SJCRH30 (cell line): ENCODE data around the gene ARFGAP3. TPM values are rescaled to one million over a fixed set of nuclear protein-coding genes. Genes with fewer than 3 reads are reported as not detected.
"Not testable (repeated sequence)": the region's sequence is repeated elsewhere in the genome, so short reads cannot be mapped to it uniquely, and the experiment has no call there.

Experiments
- DNase-seq, 2 experiments: peaks; one replicate each; pipeline ENCODE4 v3.0.0-alpha.2; 2015 to 2020
- H3K27ac ChIP-seq: fragments of 250-450 bp; sonication (Bioruptor Pico); 2 replicates; pipeline ENCODE4 v1.5.1; 2020; ENCODE audit warnings: mild to moderate bottlenecking, moderate library complexity
- H3K27me3 ChIP-seq: fragments of 250-450 bp; sonication (Bioruptor Pico); 2 replicates; pipeline ENCODE4 v1.5.1; 2020; ENCODE audit warnings: mild to moderate bottlenecking, moderate library complexity
- H3K36me3 ChIP-seq: fragments of 250-450 bp; sonication (Bioruptor Pico); 2 replicates; pipeline ENCODE4 v1.5.1; 2020; ENCODE audit warnings: mild to moderate bottlenecking, moderate library complexity
- H3K4me1 ChIP-seq: fragments of 250-450 bp; sonication (Bioruptor Pico); 2 replicates; pipeline ENCODE4 v1.5.1; 2020; ENCODE audit warnings: mild to moderate bottlenecking, moderate library complexity
- H3K4me3 ChIP-seq: fragments of 250-450 bp; sonication (Bioruptor Pico); 2 replicates; pipeline ENCODE4 v1.5.1; 2020; ENCODE audit warnings: mild to moderate bottlenecking, moderate library complexity
- H3K9me3 ChIP-seq: fragments of 250-450 bp; sonication (Bioruptor Pico); replicated peaks from 2 replicates; pipeline ENCODE4 v1.5.1; 2020; ENCODE audit warnings: mild to moderate bottlenecking, moderate library complexity
- total RNA-seq: library from RNA; depleted of rRNA; stranded (reverse); fragments of >200 nt; shearing (Covaris generic); gene quantifications from 2 replicates; pipeline ENCODE4 v1.2.3, GENCODE V29; 2014

Gene ARFGAP3
- total RNA-seq, 1 experiment from 2014 or later: 47.5 TPM

GRCh38 chr22:42770941-42771647, 86.0 kb downstream of the ARFGAP3 start:
- peaks cover 33% of the 10 kb centered on the region for H3K4me1 ChIP-seq
- H3K27ac ChIP-seq: no peak overlapping the region
- H3K36me3 ChIP-seq: no peaks in the 10 kb centered on the region
- no peak for DNase-seq
- H3K4me3 ChIP-seq: no peak overlapping the region
- H3K9me3 ChIP-seq: no peaks in the 10 kb centered on the region
- H3K27me3 ChIP-seq: no peaks in the 10 kb centered on the region

- H3K27ac ChIP-seq: peak overlapping the region; percentile 53
- H3K4me1 ChIP-seq: peaks cover 36% of the 10 kb centered on the region
- no peaks in the 10 kb centered on the region for H3K27me3 ChIP-seq
- no peaks in the 10 kb centered on the region for H3K9me3 ChIP-seq
- no peaks in the 10 kb centered on the region for H3K36me3 ChIP-seq
- DNase-seq: no peak
- H3K4me3 ChIP-seq: peak overlapping the region; percentile 45
Observed at GRCh38 chr22:42770448-42770726, 86.7 kb downstream of the ARFGAP3 start.

GRCh38 chr22:42769574-42770447, 87.3 kb downstream of the ARFGAP3 start:
- Histone ChIP-seq H3K27me3 (no peaks in the 10 kb centered on the region), H3K36me3 (no peaks in the 10 kb centered on the region), H3K27ac (peak overlapping the region; percentile 53), H3K9me3 (no peaks in the 10 kb centered on the region), H3K4me1 (peaks cover 36% of the 10 kb centered on the region), H3K4me3 (peak overlapping the region; percentile 45)
- DNase-seq: peak; percentile 77 to 81

- no peaks in the 10 kb centered on the region for H3K9me3 ChIP-seq
- H3K36me3 ChIP-seq: no peaks in the 10 kb centered on the region
- no peaks in the 10 kb centered on the region for H3K27me3 ChIP-seq
- H3K4me3 ChIP-seq: no peak overlapping the region; the same call in 1 of the 2 replicates
- H3K27ac ChIP-seq: peak overlapping the region; percentile 53
- peaks cover 36% of the 10 kb centered on the region for H3K4me1 ChIP-seq
- DNase-seq: no peak
Observed at GRCh38 chr22:42769238-42769573, 87.9 kb downstream of the ARFGAP3 start.

GRCh38 chr22:42768385-42769035, 88.6 kb downstream of the ARFGAP3 start:
- no peaks in the 10 kb centered on the region for H3K9me3 ChIP-seq
- H3K4me3 ChIP-seq: no peak overlapping the region
- no peak overlapping the region for H3K27ac ChIP-seq
- H3K4me1 ChIP-seq: peaks cover 33% of the 10 kb centered on the region
- peak; percentile 72 to 87 for DNase-seq
- H3K27me3 ChIP-seq: no peaks in the 10 kb centered on the region
- no peaks in the 10 kb centered on the region for H3K36me3 ChIP-seq

GRCh38 chr22:42766860-42767259, 90.2 kb downstream of the ARFGAP3 start:
- H3K9me3 ChIP-seq: no peaks in the 10 kb centered on the region
- no peak for DNase-seq
- H3K4me3 ChIP-seq: no peak overlapping the region
- no peak overlapping the region for H3K27ac ChIP-seq
- H3K36me3 ChIP-seq: no peaks in the 10 kb centered on the region
- H3K27me3 ChIP-seq: no peaks in the 10 kb centered on the region
- peaks cover 27% of the 10 kb centered on the region for H3K4me1 ChIP-seq

GRCh38 chr22:42764895-42765363, 92.1 kb downstream of the ARFGAP3 start:
- DNase-seq: no peak
- Histone ChIP-seq H3K27ac (no peak overlapping the region), H3K4me3 (no peak overlapping the region), H3K36me3 (no peaks in the 10 kb centered on the region), H3K4me1 (peaks cover 25% of the 10 kb centered on the region), H3K9me3 (no peaks in the 10 kb centered on the region), H3K27me3 (0 out of 2 replicates have a peak, but pooled peaks cover 2% of the 10 kb centered on the region)

- peaks cover 17% of the 10 kb centered on the region for H3K4me1 ChIP-seq
Observed at GRCh38 chr22:42763965-42764480, 93.0 kb downstream of the ARFGAP3 start.

GRCh38 chr22:42760806-42761565, 96.1 kb downstream of the ARFGAP3 start:
- Histone ChIP-seq H3K27ac (no peak overlapping the region), H3K4me1 (peaks cover 6% of the 10 kb centered on the region), H3K27me3 (0 out of 2 replicates have a peak, but pooled peaks cover 2% of the 10 kb centered on the region), H3K9me3 (no peaks in the 10 kb centered on the region), H3K36me3 (no peaks in the 10 kb centered on the region), H3K4me3 (no peak overlapping the region)
- DNase-seq: no peak

More at GRCh38 chr22:42763965-42764480, 93.0 kb downstream of the ARFGAP3 start:
- no peaks in the 10 kb centered on the region for H3K9me3 ChIP-seq
- no peaks in the 10 kb centered on the region for H3K36me3 ChIP-seq
- no peak for DNase-seq
- H3K4me3 ChIP-seq: no peak overlapping the region
- H3K27ac ChIP-seq: no peak overlapping the region
- H3K27me3 ChIP-seq: 0 out of 2 replicates have a peak, but pooled peaks cover 2% of the 10 kb centered on the region

- DNase-seq: no peak
- Histone ChIP-seq H3K4me3 (no peak overlapping the region), H3K9me3 (no peaks in the 10 kb centered on the region), H3K27ac (no peak overlapping the region), H3K27me3 (0 out of 2 replicates have a peak, but pooled peaks cover 3% of the 10 kb centered on the region), H3K4me1 (peaks cover 10% of the 10 kb centered on the region), H3K36me3 (no peaks in the 10 kb centered on the region)
Observed at GRCh38 chr22:42758931-42759629, 98.0 kb downstream of the ARFGAP3 start.

GRCh38 chr22:42755553-42755952, 101.5 kb downstream of the ARFGAP3 start:
- not testable (repeated sequence) for H3K27me3 ChIP-seq, H3K4me3 ChIP-seq, H3K36me3 ChIP-seq, H3K9me3 ChIP-seq, H3K27ac ChIP-seq, DNase-seq
- peaks cover 33% of the 10 kb centered on the region for H3K4me1 ChIP-seq

- not testable (repeated sequence) for H3K27ac ChIP-seq, H3K4me3 ChIP-seq, H3K27me3 ChIP-seq, H3K9me3 ChIP-seq, H3K36me3 ChIP-seq, DNase-seq
- H3K4me1 ChIP-seq: peaks cover 33% of the 10 kb centered on the region
Observed at GRCh38 chr22:42755121-42755520, 102.0 kb downstream of the ARFGAP3 start.

GRCh38 chr22:42754658-42755057, 102.4 kb downstream of the ARFGAP3 start:
- 0 out of 2 replicates have a peak, but pooled peaks cover 4% of the 10 kb centered on the region for H3K27me3 ChIP-seq
- H3K9me3 ChIP-seq: no peaks in the 10 kb centered on the region
- DNase-seq: no peak
- no peak overlapping the region for H3K4me3 ChIP-seq
- no peak overlapping the region for H3K27ac ChIP-seq
- no peaks in the 10 kb centered on the region for H3K36me3 ChIP-seq
- peaks cover 33% of the 10 kb centered on the region for H3K4me1 ChIP-seq

- H3K27ac ChIP-seq: peak overlapping the region; percentile 72
Observed at GRCh38 chr22:42752912-42753311, 104.2 kb downstream of the ARFGAP3 start.

More at GRCh38 chr22:42752912-42753311, 104.2 kb downstream of the ARFGAP3 start:
- Histone ChIP-seq H3K4me3 (no peak overlapping the region), H3K27me3 (0 out of 2 replicates have a peak, but pooled peaks cover 4% of the 10 kb centered on the region), H3K9me3 (no peaks in the 10 kb centered on the region), H3K36me3 (no peaks in the 10 kb centered on the region), H3K4me1 (peaks cover 39% of the 10 kb centered on the region)
- peak in 1 of 2 experiments; percentile 38 for DNase-seq
